ENCODE results near the gene PIK3CD.

The PIK3CD gene

DNA sequence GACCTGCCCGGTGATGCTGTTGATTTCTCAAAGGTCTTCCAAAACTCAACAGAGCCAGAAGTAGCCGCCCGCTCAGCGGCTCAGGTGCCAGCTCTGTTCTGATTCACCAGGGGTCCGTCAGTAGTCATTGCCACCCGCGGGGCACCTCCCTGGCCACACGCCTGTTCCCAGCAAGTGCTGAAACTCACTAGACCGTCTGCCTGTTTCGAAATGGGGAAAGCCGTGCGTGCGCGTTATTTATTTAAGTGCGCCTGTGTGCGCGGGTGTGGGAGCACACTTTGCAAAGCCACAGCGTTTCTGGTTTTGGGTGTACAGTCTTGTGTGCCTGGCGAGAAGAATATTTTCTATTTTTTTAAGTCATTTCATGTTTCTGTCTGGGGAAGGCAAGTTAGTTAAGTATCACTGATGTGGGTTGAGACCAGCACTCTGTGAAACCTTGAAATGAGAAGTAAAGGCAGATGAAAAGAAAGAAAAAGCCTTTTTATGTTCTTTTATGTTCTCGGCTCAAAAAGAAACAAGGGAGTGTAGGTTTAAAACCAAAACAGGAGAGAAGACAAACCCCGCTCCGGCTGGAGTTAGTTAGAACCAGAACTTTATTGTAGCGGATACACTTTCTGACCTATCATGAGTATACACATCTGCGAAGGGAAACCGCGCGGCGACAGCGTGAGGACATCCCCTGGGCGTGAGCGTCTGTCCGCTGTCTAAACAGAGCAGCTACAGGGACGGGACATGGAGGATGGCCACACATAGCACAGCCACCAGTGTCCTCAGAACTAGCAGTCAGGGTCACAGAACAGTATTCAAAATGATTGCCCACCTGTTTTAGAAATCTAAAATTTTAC, 77.1 kb downstream of the PIK3CD start:
- no peak overlapping the region for H3K9ac ChIP-seq (ENCODE audit: low read depth, low read length)
- no peaks in the 10 kb centered on the region for H3K27me3 ChIP-seq (ENCODE audit: control insufficient read depth, insufficient read depth, low read length)
- H3K4me1 ChIP-seq (ENCODE audit: control insufficient read depth, insufficient read depth, low read length), result no peaks in the 10 kb centered on the region
- H3K36me3 ChIP-seq (ENCODE audit: control insufficient read depth, insufficient read depth, low read length), result peaks cover 64% of the 10 kb centered on the region
- H3K4me3 ChIP-seq (ENCODE audit: low read depth, low read length), result no peak overlapping the region
- no peaks in the 10 kb centered on the region for H3K9me3 ChIP-seq (ENCODE audit: control insufficient read depth, insufficient read depth, low read length)

DNA sequence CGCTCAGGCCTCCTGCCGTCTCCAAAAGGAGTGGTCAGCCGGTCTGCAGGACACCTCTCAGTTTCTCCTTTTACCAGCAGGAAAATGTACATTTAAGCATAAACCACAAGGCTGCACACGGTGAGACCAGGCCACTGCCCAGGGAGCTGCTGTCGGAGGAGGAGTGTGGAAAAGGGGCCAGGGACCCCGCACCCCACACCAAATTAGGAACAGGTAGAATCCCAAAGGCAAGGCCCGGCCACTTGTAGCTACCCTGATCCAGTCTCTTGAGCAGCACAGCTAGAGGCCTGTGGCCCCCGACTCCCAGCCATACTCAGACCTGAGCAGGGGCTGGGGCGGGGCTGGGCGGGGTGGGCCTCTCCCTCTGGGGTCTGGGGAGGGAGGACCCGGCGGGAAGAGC, 78.0 kb downstream of the PIK3CD start:
- H3K9me3 ChIP-seq (ENCODE audit: control insufficient read depth, insufficient read depth, low read length), result no peaks in the 10 kb centered on the region
- peaks cover 63% of the 10 kb centered on the region for H3K36me3 ChIP-seq (ENCODE audit: control insufficient read depth, insufficient read depth, low read length)

DNA sequence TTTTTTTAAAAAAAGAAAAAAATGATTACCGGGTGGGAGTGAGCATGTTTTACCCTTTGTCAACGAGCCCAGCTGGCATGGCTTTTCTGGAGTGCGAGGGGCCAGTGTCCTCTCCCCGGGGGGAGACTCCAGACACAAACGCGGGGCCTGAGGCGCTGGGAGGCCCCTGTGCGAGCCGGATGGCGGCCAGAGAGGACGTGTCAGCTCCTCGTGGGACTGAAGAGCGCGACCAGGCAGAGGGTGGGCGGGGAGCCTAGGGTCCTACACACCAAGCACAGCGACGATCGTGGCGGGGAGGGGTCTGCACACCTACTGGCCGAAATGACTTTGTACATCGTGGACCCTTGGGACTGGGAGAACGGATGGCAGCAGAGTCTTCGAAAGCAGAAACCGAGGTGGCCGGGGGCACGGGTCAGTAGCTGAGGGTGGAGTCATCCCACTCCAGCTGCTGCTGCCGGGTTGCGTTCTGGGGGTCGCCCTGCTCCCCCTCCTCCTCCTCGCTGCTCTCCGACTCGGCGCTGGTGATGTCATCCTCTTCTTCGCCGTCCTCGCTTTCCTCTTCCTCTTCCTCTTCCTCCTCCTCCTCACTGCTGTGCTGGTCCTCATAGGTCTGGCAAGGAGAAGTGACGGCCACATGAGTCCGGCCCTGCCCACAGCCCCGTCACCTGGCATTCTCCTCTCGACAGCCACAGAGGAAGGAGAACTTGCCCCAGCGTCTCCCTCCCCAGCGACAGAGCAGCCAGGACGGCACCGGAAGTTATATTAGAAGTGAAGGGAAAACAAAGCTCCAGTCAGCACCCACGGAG, 78.8 kb downstream of the PIK3CD start:
- Histone ChIP-seq H3K9me3 (ENCODE audit: control insufficient read depth, insufficient read depth, low read length) (no peaks in the 10 kb centered on the region), H3K9ac (ENCODE audit: low read depth, low read length) (no peak overlapping the region), H3K36me3 (ENCODE audit: control insufficient read depth, insufficient read depth, low read length) (peaks cover 68% of the 10 kb centered on the region), H3K27me3 (ENCODE audit: control insufficient read depth, insufficient read depth, low read length) (no peaks in the 10 kb centered on the region), H3K4me1 (ENCODE audit: control insufficient read depth, insufficient read depth, low read length) (no peaks in the 10 kb centered on the region), H3K4me3 (ENCODE audit: low read depth, low read length) (no peak overlapping the region)

More for the DNA sequence above, 78.0 kb downstream of the PIK3CD start:
- Histone ChIP-seq H3K9ac (ENCODE audit: low read depth, low read length) (no peak overlapping the region), H3K27me3 (ENCODE audit: control insufficient read depth, insufficient read depth, low read length) (no peaks in the 10 kb centered on the region), H3K4me3 (ENCODE audit: low read depth, low read length) (no peak overlapping the region), H3K4me1 (ENCODE audit: control insufficient read depth, insufficient read depth, low read length) (no peaks in the 10 kb centered on the region)

DNA sequence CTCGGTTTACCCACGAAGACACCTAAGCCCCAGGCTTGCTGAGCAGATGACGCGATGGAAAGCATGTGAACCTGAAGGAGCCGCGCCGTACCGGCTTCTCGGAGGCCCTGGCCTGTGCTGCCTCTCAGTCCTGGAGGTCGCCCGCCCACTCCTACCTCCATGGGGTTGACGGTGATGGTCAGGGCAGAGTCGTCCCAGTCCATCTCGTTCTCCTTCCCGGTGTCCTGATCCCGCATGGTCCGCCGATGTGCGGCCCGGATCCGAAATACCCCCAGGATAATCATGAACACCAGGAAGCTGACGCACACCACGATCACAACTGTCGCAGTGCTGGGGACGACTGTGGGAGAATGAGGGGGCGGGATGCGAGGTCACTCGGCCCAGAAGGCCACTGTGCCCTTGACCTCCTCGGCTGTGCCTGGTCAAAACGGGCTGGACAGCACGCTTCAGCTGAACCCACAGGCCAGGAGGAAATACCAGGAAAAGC, 79.6 kb downstream of the PIK3CD start:
- Histone ChIP-seq H3K4me3 (ENCODE audit: low read depth, low read length) (no peak overlapping the region), H3K9ac (ENCODE audit: low read depth, low read length) (no peak overlapping the region), H3K4me1 (ENCODE audit: control insufficient read depth, insufficient read depth, low read length) (no peaks in the 10 kb centered on the region), H3K27me3 (ENCODE audit: control insufficient read depth, insufficient read depth, low read length) (no peaks in the 10 kb centered on the region), H3K36me3 (ENCODE audit: control insufficient read depth, insufficient read depth, low read length) (peaks cover 76% of the 10 kb centered on the region), H3K9me3 (ENCODE audit: control insufficient read depth, insufficient read depth, low read length) (no peaks in the 10 kb centered on the region)

DNA sequence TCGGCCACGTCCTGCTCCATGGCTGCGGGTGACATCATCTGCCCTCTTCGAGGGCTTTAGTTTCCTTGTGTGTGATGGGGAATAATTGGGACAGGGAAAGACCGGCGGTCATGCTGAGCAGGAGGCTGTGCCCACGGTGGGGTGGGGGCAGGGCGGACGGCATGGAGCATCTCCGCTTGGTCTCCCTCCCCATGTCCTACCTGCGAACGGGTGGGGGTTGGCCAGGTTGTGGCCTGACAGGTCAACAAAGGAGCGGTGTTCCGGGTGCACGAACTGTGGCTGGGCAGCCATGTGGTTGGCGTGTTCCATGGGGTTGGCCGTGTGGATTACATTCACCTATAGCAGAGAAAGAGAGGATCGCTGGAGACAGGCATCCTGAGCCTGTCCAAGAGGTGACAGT, 80.0 kb downstream of the PIK3CD start:
- Histone ChIP-seq H3K4me1 (ENCODE audit: control insufficient read depth, insufficient read depth, low read length) (no peaks in the 10 kb centered on the region), H3K9me3 (ENCODE audit: control insufficient read depth, insufficient read depth, low read length) (no peaks in the 10 kb centered on the region), H3K36me3 (ENCODE audit: control insufficient read depth, insufficient read depth, low read length) (peaks cover 79% of the 10 kb centered on the region), H3K9ac (ENCODE audit: low read depth, low read length) (no peak overlapping the region), H3K4me3 (ENCODE audit: low read depth, low read length) (no peak overlapping the region), H3K27me3 (ENCODE audit: control insufficient read depth, insufficient read depth, low read length) (no peaks in the 10 kb centered on the region)

DNA sequence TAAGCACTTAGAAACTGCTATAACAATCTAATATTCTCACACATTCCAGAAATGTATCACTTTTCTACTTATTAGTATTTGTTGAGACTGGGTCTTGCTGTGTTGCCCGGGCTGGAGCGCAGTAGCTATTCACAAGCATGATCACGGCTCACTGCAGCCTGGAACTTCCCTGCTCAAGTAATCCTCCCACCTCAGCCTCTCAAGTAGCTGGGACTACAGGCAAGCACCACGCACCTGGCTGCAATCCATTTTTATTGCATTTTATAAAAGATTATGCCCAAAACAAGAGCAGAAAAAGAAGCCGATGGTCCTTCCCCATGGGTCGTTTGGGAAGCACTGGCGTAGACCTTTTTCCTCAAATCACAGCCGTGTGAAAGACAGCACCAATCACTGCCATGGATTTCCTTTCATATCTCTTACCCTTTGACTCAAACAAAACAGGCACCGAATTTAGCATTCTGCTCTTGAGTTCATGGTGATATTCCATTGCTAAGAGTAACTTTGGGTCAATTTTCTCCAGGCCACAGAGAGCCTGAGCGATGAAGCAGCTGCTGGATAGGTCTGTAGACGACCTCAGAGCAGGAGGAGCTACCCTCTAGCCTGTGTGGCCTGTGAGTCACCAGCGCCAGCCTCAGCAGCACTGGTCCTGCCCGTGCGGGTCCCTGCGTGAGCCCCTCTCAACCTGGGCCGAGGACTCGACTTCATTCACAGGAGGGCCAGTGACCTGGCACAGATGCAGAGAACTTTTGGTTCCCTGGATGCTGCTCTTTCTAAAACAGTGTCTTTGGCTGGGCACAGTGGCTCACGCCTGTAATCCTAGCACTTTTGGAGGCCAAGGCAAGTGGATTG, 80.8 kb downstream of the PIK3CD start:
- Histone ChIP-seq H3K9ac (ENCODE audit: low read depth, low read length) (no peak overlapping the region), H3K4me1 (ENCODE audit: control insufficient read depth, insufficient read depth, low read length) (no peaks in the 10 kb centered on the region), H3K4me3 (ENCODE audit: low read depth, low read length) (no peak overlapping the region), H3K27me3 (ENCODE audit: control insufficient read depth, insufficient read depth, low read length) (no peaks in the 10 kb centered on the region), H3K36me3 (ENCODE audit: control insufficient read depth, insufficient read depth, low read length) (peaks cover 78% of the 10 kb centered on the region), H3K9me3 (ENCODE audit: control insufficient read depth, insufficient read depth, low read length) (no peaks in the 10 kb centered on the region)

DNA sequence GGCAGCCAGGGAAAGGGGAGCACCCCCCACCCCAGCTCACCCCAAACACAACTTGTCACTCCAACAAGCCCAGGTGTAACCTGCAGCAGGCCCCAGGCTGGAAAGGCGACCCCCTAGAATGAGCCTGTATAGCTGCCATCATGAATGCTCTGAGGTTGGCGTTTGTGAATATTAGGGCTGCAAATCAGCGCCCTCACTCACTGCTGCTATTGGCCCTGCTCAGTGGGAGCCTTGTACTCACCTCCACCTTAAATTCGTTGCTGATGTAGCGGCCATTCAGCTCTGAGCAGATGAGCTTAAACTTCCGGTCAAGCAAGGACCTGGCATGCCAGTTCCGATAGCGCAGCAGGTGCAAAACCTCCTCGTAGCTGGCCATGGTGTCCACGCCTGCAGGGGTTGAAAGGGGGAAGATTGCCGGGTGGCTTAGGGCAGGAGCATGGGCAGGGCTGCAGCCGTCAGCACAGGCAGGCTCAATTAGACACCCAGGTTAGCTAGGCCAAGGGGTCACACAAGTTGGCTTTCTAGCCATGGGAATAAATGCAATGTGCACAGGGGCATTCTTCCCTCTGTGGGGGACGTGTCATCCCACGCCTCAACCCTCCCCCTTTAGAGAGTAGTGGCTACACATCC, 81.7 kb downstream of the PIK3CD start:
- no peak overlapping the region for H3K9ac ChIP-seq (ENCODE audit: low read depth, low read length)
- no peaks in the 10 kb centered on the region for H3K9me3 ChIP-seq (ENCODE audit: control insufficient read depth, insufficient read depth, low read length)
- H3K4me1 ChIP-seq (ENCODE audit: control insufficient read depth, insufficient read depth, low read length), result no peaks in the 10 kb centered on the region
- no peak overlapping the region for H3K4me3 ChIP-seq (ENCODE audit: low read depth, low read length)
- H3K27me3 ChIP-seq (ENCODE audit: control insufficient read depth, insufficient read depth, low read length), result no peaks in the 10 kb centered on the region
- peaks cover 78% of the 10 kb centered on the region for H3K36me3 ChIP-seq (ENCODE audit: control insufficient read depth, insufficient read depth, low read length)

DNA sequence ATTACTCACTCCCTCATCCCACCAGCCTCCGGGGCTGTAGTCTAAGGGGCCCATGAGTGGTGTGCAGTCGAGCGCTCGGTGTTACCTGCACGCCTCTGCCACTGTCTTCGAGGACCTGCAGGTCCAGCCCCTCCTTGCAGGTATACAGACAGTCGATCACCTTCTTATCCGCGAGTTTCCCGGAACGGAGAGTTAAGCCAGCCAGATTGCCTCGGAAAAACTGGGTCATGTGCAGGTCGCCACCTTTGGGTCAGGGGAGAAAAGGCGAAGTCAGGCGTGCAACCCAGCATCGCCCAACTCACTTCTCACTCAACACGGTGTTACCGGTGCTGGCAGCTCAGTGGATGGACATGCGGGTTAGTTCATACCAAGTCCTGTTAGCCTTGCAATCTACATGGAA, 84.3 kb downstream of the PIK3CD start:
- no peak overlapping the region for H3K4me3 ChIP-seq (ENCODE audit: low read depth, low read length)
- H3K9ac ChIP-seq (ENCODE audit: low read depth, low read length), result no peak overlapping the region
- H3K36me3 ChIP-seq (ENCODE audit: control insufficient read depth, insufficient read depth, low read length), result peaks cover 73% of the 10 kb centered on the region
- H3K27me3 ChIP-seq (ENCODE audit: control insufficient read depth, insufficient read depth, low read length), result no peaks in the 10 kb centered on the region
- H3K4me1 ChIP-seq (ENCODE audit: control insufficient read depth, insufficient read depth, low read length), result no peaks in the 10 kb centered on the region
- no peaks in the 10 kb centered on the region for H3K9me3 ChIP-seq (ENCODE audit: control insufficient read depth, insufficient read depth, low read length)

DNA sequence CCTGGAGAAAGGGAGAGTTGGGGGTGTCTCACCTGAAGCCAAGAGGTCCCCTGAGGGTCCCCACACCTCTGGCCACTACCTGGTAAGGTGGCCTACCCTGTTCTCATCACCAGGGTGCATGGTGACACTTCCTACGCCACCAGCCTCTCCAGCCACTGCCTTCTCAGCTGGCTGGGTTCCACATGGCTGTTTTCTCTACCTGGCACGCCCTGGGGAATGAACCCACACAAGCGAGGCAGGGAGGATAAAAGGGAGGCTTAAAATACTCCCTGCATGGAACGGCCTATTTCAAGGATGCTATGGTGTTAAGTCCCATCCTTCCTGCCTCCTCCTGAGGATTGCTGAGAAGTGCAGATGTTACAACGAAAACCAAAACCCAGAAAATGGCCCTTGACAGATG, 84.7 kb downstream of the PIK3CD start:
- Histone ChIP-seq H3K27me3 (ENCODE audit: control insufficient read depth, insufficient read depth, low read length) (no peaks in the 10 kb centered on the region), H3K4me3 (ENCODE audit: low read depth, low read length) (no peak overlapping the region), H3K36me3 (ENCODE audit: control insufficient read depth, insufficient read depth, low read length) (peaks cover 73% of the 10 kb centered on the region), H3K9ac (ENCODE audit: low read depth, low read length) (no peak overlapping the region), H3K9me3 (ENCODE audit: control insufficient read depth, insufficient read depth, low read length) (no peaks in the 10 kb centered on the region), H3K4me1 (ENCODE audit: control insufficient read depth, insufficient read depth, low read length) (no peaks in the 10 kb centered on the region)

DNA sequence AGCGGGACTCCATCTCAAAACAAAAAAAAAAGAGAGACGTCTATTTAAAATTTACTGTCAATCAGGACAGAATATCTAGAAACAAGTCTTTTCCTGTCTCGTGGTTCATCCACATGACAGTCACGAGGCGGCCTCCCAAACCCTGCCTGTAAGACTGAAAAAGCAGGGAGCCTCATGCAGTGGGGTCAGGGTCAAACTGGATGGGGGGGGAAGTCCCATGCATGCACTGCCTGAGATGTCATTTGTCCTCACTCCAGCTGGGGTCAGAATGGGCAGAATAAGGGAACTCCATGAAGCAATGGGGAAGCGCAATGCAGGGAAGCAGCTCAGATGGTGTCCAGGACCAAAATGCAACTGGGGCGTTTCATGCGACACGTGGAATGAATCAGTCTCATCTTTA, 85.5 kb downstream of the PIK3CD start:
- H3K4me1 ChIP-seq (ENCODE audit: control insufficient read depth, insufficient read depth, low read length), result no peaks in the 10 kb centered on the region
- no peak overlapping the region for H3K9ac ChIP-seq (ENCODE audit: low read depth, low read length)
- H3K4me3 ChIP-seq (ENCODE audit: low read depth, low read length), result no peak overlapping the region
- no peaks in the 10 kb centered on the region for H3K27me3 ChIP-seq (ENCODE audit: control insufficient read depth, insufficient read depth, low read length)
- peaks cover 72% of the 10 kb centered on the region for H3K36me3 ChIP-seq (ENCODE audit: control insufficient read depth, insufficient read depth, low read length)
- H3K9me3 ChIP-seq (ENCODE audit: control insufficient read depth, insufficient read depth, low read length), result no peaks in the 10 kb centered on the region

DNA sequence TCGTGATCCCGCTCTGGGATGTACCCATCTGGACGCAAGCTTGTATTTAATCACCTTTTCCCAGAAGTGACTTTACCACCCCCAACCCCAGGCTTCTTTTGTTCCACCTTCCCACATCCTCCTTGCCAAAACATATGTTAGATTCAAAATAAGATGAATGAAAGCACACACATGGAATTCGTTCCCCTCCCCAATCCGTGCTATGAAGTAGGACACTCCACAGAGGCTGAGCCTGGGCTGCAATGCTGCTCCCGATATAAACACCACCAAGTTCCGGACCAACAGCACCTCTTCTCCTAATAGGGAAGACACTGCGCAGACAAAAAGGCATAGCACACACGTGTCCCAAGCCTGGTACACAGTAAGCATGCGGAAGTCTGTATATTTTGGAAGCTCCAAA, 86.1 kb downstream of the PIK3CD start:
- Histone ChIP-seq H3K9me3 (ENCODE audit: control insufficient read depth, insufficient read depth, low read length) (no peaks in the 10 kb centered on the region), H3K4me1 (ENCODE audit: control insufficient read depth, insufficient read depth, low read length) (no peaks in the 10 kb centered on the region), H3K36me3 (ENCODE audit: control insufficient read depth, insufficient read depth, low read length) (peaks cover 69% of the 10 kb centered on the region), H3K4me3 (ENCODE audit: low read depth, low read length) (no peak overlapping the region), H3K9ac (ENCODE audit: low read depth, low read length) (no peak overlapping the region), H3K27me3 (ENCODE audit: control insufficient read depth, insufficient read depth, low read length) (no peaks in the 10 kb centered on the region)

All from iPS-15b (cell line).